ENCODE measurements around the gene NUP133.
"Not testable (repeated sequence)": the region's sequence is repeated elsewhere in the genome, so short reads cannot be mapped to it uniquely, and the experiment has no call there.

The NUP133 gene

GRCh38 chr1:229479660-229480399 lies 28.3 kb downstream of the NUP133 start:
- TF ChIP-seq POLR2A (IDR thresholded peaks at IDR 0.05; ENCODE audit: low read length) = no peak
- TF ChIP-seq GATA1 (IDR thresholded peaks at IDR 0.05; ENCODE audit: low read depth, low read length) = no peak
- no peak for DNase-seq

- no peak for DNase-seq
- TF ChIP-seq GATA1 (IDR thresholded peaks at IDR 0.05; ENCODE audit: low read depth, low read length) = no peak
- no peak for TF ChIP-seq POLR2A (IDR thresholded peaks at IDR 0.05; ENCODE audit: low read length)
Observed at GRCh38 chr1:229478852-229479251, 29.3 kb downstream of the NUP133 start.

GRCh38 chr1:229475859-229476258 lies 32.3 kb downstream of the NUP133 start:
- DNase-seq = not testable (repeated sequence)

GRCh38 chr1:229474509-229474908 lies 33.6 kb downstream of the NUP133 start:
- TF ChIP-seq GATA1 (IDR thresholded peaks at IDR 0.05; ENCODE audit: low read depth, low read length) (no peak), POLR2A (IDR thresholded peaks at IDR 0.05; ENCODE audit: low read length) (no peak)
- DNase-seq = no peak

GRCh38 chr1:229471175-229471574 lies 37.0 kb downstream of the NUP133 start:
- DNase-seq = no peak
- TF ChIP-seq POLR2A (IDR thresholded peaks at IDR 0.05; ENCODE audit: low read length) (no peak), GATA1 (IDR thresholded peaks at IDR 0.05; ENCODE audit: low read depth, low read length) (no peak)

GRCh38 chr1:229470406-229471043 lies 37.6 kb downstream of the NUP133 start:
- TF ChIP-seq POLR2A (IDR thresholded peaks at IDR 0.05; ENCODE audit: low read length) = no peak
- no peak for TF ChIP-seq GATA1 (IDR thresholded peaks at IDR 0.05; ENCODE audit: low read depth, low read length)
- DNase-seq = no peak

- DNase-seq = no peak
- TF ChIP-seq GATA1 (IDR thresholded peaks at IDR 0.05; ENCODE audit: low read depth, low read length) = no peak
- no peak for TF ChIP-seq POLR2A (IDR thresholded peaks at IDR 0.05; ENCODE audit: low read length)
Observed at GRCh38 chr1:229466887-229467286, 41.3 kb downstream of the NUP133 start.

- no peak for TF ChIP-seq POLR2A (IDR thresholded peaks at IDR 0.05; ENCODE audit: low read length)
- TF ChIP-seq GATA1 (IDR thresholded peaks at IDR 0.05; ENCODE audit: low read depth, low read length) = no peak
- no peak for DNase-seq
Observed at GRCh38 chr1:229464672-229465071, 43.5 kb downstream of the NUP133 start.

- TF ChIP-seq POLR2A (IDR thresholded peaks at IDR 0.05; ENCODE audit: low read length) (no peak), GATA1 (IDR thresholded peaks at IDR 0.05; ENCODE audit: low read depth, low read length) (no peak)
- DNase-seq = no peak
Observed at GRCh38 chr1:229461032-229461668, 47.0 kb downstream of the NUP133 start.

GRCh38 chr1:229459815-229460214 lies 48.3 kb downstream of the NUP133 start:
- TF ChIP-seq POLR2A (IDR thresholded peaks at IDR 0.05; ENCODE audit: low read length) = no peak
- TF ChIP-seq GATA1 (IDR thresholded peaks at IDR 0.05; ENCODE audit: low read depth, low read length) = no peak
- DNase-seq = no peak

- no peak for DNase-seq
- no peak for TF ChIP-seq POLR2A (IDR thresholded peaks at IDR 0.05; ENCODE audit: low read length)
- no peak for TF ChIP-seq GATA1 (IDR thresholded peaks at IDR 0.05; ENCODE audit: low read depth, low read length)
Observed at GRCh38 chr1:229457436-229457835, 50.7 kb downstream of the NUP133 start.

- no peak for DNase-seq
- TF ChIP-seq GATA1 (IDR thresholded peaks at IDR 0.05; ENCODE audit: low read depth, low read length) (no peak), POLR2A (IDR thresholded peaks at IDR 0.05; ENCODE audit: low read length) (no peak)
Observed at GRCh38 chr1:229456016-229456415, 52.1 kb downstream of the NUP133 start.

- DNase-seq = no peak
- TF ChIP-seq POLR2A (IDR thresholded peaks at IDR 0.05; ENCODE audit: low read length) (no peak), GATA1 (IDR thresholded peaks at IDR 0.05; ENCODE audit: low read depth, low read length) (no peak)
Observed at GRCh38 chr1:229454056-229454455, 54.1 kb downstream of the NUP133 start.

- DNase-seq = no peak
- no peak for TF ChIP-seq POLR2A (IDR thresholded peaks at IDR 0.05; ENCODE audit: low read length)
- TF ChIP-seq GATA1 (IDR thresholded peaks at IDR 0.05; ENCODE audit: low read depth, low read length) = no peak
Observed at GRCh38 chr1:229452956-229453801, 55.0 kb downstream of the NUP133 start.
